Measurements from ENCODE around the gene CSNK1E. TPM values are rescaled to one million over a fixed set of nuclear protein-coding genes. Genes with fewer than 3 reads are reported as not detected.

CSNK1E gene
- 130 and 132 TPM in 2 replicates for total RNA-seq

DNA sequence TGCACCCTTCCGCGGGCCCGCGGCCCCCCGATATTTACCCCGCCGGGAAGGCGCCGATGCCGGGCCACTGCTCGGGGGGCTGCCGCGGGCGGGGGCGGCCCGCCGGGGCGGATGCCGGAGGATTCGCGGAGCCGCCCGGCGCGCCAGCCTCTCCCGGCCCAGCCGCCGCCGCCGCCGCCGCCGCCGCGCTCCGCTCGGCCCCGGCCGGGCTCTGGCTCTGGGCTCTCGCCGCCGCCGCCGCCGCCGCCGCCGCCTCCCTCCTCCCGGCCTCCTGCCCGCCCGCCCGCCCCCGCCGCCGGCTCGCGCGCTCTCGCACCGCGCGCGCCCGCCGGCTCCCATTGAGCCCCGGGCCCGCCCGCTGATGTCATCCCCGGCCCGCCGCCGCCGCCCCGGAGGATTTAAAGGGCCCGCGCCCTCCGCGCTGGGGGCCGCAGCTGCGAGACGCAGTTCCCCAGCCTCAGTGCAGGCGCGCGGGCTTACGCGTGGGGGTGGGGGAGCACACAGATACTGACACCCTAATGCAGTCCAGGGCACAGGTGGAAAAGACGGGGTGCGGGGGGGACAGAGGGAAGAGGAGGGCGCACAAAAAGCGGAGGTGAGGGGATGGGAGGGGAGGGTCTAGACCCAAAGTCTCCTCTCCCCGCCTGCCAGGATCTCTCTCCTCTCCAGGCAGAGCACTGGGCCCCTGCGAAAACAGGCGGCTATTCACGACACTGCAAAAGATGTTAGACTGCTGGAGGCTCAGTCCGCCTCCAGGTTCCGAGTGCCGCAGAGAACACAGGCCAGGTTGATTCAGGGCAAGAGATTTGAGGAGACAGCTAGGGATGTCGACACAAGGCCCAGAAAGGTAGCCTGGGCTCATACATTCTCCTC lies at the start of gene CSNK1E:
Gene CSNK1E, minus strand, starts transcription at position 312 of the 873 bp plus-strand sequence. CDS start 3,276 bp downstream, outside the sequence.

DNA sequence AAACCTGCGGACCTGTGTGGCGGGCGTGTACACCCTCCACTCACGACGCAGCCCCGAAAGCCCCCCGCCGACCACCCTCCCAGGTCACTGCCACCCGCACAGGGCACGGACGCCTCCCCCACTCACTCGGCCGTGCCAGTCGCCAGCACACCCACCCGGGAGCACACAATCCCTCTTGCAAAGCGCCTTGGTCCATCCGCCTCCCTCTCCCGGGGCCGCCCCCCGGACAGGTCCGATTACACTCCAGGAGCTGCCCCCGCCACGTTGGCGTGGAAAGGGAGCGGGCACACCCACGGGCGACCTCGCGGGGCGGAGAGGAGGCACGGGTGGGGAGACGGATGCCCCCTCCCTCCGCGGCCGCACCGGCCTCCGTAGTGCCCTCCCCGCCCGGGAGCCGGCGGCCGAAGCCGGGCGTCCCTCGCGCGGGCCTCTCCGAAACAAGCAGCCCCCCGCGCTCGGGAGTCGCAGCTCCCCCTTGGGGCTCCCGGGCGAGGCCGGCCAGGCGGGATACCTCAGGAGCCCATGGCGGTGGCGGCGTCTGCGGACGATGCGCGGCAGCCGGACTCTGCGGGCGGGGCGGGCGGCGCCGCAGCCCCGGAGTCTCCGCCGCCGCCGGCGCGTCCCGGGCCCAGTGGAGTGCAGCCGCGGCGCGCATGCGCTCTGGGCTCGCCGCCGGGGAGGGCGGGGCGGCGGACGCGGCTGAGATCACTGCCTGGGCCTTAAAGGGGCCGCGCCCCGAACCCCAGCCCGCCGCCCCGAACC lies 44.7 kb downstream of the CSNK1E start, which contains the start of gene TMEM184B:
Gene TMEM184B, minus strand, starts transcription at position 638 of the 762 bp plus-strand sequence. CDS start 25,049 bp downstream, outside the sequence.

Other genes with a start within 250 kb of the CSNK1E start
- gene SLC16A8, start 233.2 kb downstream of the CSNK1E start, total RNA-seq: 0.17 TPM in 1 of 2 replicates, not detected in the other
- 0.17 and 0.59 TPM in 2 replicates for gene BAIAP2L2, start 206.7 kb downstream of the CSNK1E start, total RNA-seq
- 2.9 and 4.9 TPM in 2 replicates for gene PLA2G6, start 135.6 kb downstream of the CSNK1E start, total RNA-seq
- 15.0 and 16.1 TPM in 2 replicates for gene MAFF, start 115.4 kb downstream of the CSNK1E start, total RNA-seq
- gene TMEM184B, start 44.4 kb downstream of the CSNK1E start, total RNA-seq: 68.5 and 74.1 TPM in 2 replicates
- not detected in 2 replicates for gene KCNJ4, start 137.8 kb upstream of the CSNK1E start, total RNA-seq
- 98.7 and 105 TPM in 2 replicates for gene KDELR3, start 150.7 kb upstream of the CSNK1E start, total RNA-seq
- 229 and 307 TPM in 2 replicates for gene DDX17, start 188.9 kb upstream of the CSNK1E start, total RNA-seq